H9 (cell line): Measurements from ENCODE around the gene DBNL. TPM values are rescaled to one million over a fixed set of nuclear protein-coding genes. Genes with fewer than 3 reads are reported as not detected.

Source experiments
- DNase-seq: peaks from one replicate; pipeline ENCODE4 v3.0.0-alpha.2; 2017
- H2AFZ ChIP-seq: one replicate; pipeline ENCODE4 v1.6.1; 2013; ENCODE audit warnings: mild to moderate bottlenecking, low read length, control low read depth, moderate library complexity
- H2AK5ac ChIP-seq: 2 replicates; pipeline ENCODE4 v1.6.1; 2013; ENCODE audit warnings: low read length, control low read depth, mixed read lengths; ENCODE audit not compliant: insufficient read length
- H2BK120ac ChIP-seq: one replicate; pipeline ENCODE4 v1.6.1; 2013; ENCODE audit warnings: low read depth, mild to moderate bottlenecking, low read length, control low read depth, inconsistent platforms; ENCODE audit not compliant: poor library complexity, severe bottlenecking
- H2BK12ac ChIP-seq: 2 replicates; pipeline ENCODE4 v1.6.1; 2013; ENCODE audit warnings: low read length, control low read depth, mixed read lengths, low read depth; ENCODE audit not compliant: insufficient read length
- H2BK15ac ChIP-seq: 2 replicates; pipeline ENCODE4 v1.6.1; 2013; ENCODE audit warnings: low read depth, low read length, control low read depth
- H2BK20ac ChIP-seq: one replicate; pipeline ENCODE4 v1.6.1; 2013; ENCODE audit warnings: low read depth, mild to moderate bottlenecking, low read length, control low read depth, inconsistent platforms; ENCODE audit not compliant: poor library complexity, severe bottlenecking
- H2BK5ac ChIP-seq: 2 replicates; pipeline ENCODE4 v1.6.1; 2013; ENCODE audit warnings: low read length, control low read depth, mixed read lengths; ENCODE audit not compliant: insufficient read length
- H3K14ac ChIP-seq: 2 replicates; pipeline ENCODE4 v1.6.1; 2013; ENCODE audit warnings: low read length, control low read depth; ENCODE audit not compliant: insufficient read depth
- H3K18ac ChIP-seq: 2 replicates; pipeline ENCODE4 v1.6.1; 2013; ENCODE audit warnings: low read depth, mild to moderate bottlenecking, mixed read lengths, low read length, control low read depth; ENCODE audit not compliant: insufficient read length
- H3K23ac ChIP-seq: 2 replicates; pipeline ENCODE4 v1.6.1; 2013; ENCODE audit warnings: low read length, control low read depth, mixed read lengths, low read depth; ENCODE audit not compliant: insufficient read length
- H3K23me2 ChIP-seq: 2 replicates; pipeline ENCODE4 v1.6.1; 2013; ENCODE audit warnings: low read depth, mild to moderate bottlenecking, mixed read lengths, low read length, control low read depth; ENCODE audit not compliant: insufficient read length, poor library complexity, severe bottlenecking
- H3K27ac ChIP-seq: 2 replicates; pipeline ENCODE4 v1.5.1; 2013; ENCODE audit warnings: low read length, control low read depth, mixed read lengths, low read depth; ENCODE audit not compliant: insufficient read length
- H3K27me3 ChIP-seq: 2 replicates; pipeline ENCODE4 v1.6.1; 2013; ENCODE audit warnings: low read length, control low read depth, inconsistent platforms; ENCODE audit not compliant: insufficient read depth
- H3K4ac ChIP-seq: 2 replicates; pipeline ENCODE4 v1.6.1; 2013; ENCODE audit warnings: low read depth, mild to moderate bottlenecking, control low read depth, inconsistent platforms, low read length, moderate library complexity
- H3K4me1 ChIP-seq: 2 replicates; pipeline ENCODE4 v1.6.1; 2013; ENCODE audit warnings: low read length, control low read depth, inconsistent platforms; ENCODE audit not compliant: insufficient read depth
- H3K4me2 ChIP-seq: 2 replicates; pipeline ENCODE4 v1.6.1; 2013; ENCODE audit warnings: low read length, control low read depth, mixed read lengths; ENCODE audit not compliant: insufficient read length, insufficient read depth
- H3K56ac ChIP-seq: 2 replicates; pipeline ENCODE4 v1.6.1; 2013; ENCODE audit warnings: low read depth, mild to moderate bottlenecking, mixed read lengths, low read length, control low read depth; ENCODE audit not compliant: insufficient read length
- H3K79me1 ChIP-seq: 2 replicates; pipeline ENCODE4 v1.6.1; 2013; ENCODE audit warnings: low read depth, mild to moderate bottlenecking, moderate library complexity, low read length, control low read depth, inconsistent platforms; ENCODE audit not compliant: insufficient read depth, poor library complexity, severe bottlenecking
- H3K79me2 ChIP-seq: 2 replicates; pipeline ENCODE4 v1.6.1; 2013; ENCODE audit warnings: low read length, control low read depth, inconsistent platforms; ENCODE audit not compliant: insufficient read depth
- H3K9ac ChIP-seq: 2 replicates; pipeline ENCODE4 v1.6.1; 2013; ENCODE audit warnings: low read length, control low read depth, mixed read lengths; ENCODE audit not compliant: insufficient read length; ENCODE audit errors: extremely low read depth
- H3K9me3 ChIP-seq: one replicate; pipeline ENCODE4 v1.6.1; 2013; ENCODE audit warnings: low read depth, low read length, inconsistent platforms; ENCODE audit not compliant: control insufficient read depth
- H3T11ph ChIP-seq: one replicate; pipeline ENCODE4 v1.6.1; 2013; ENCODE audit warnings: mild to moderate bottlenecking, low read length, control low read depth, inconsistent platforms
- H4K20me1 ChIP-seq: one replicate; pipeline ENCODE4 v1.6.1; 2013; ENCODE audit not compliant: control insufficient read depth, insufficient read length, insufficient read depth
- H4K5ac ChIP-seq: 2 replicates; pipeline ENCODE4 v1.6.1; 2013; ENCODE audit warnings: low read depth, mild to moderate bottlenecking, mixed read lengths, low read length, control low read depth; ENCODE audit not compliant: insufficient read length
- H4K8ac ChIP-seq: replicated peaks from 2 replicates; pipeline ENCODE4 v1.6.1; 2013; ENCODE audit warnings: low read length, control low read depth, mixed read lengths, low read depth; ENCODE audit not compliant: insufficient read length
- H4K91ac ChIP-seq: 2 replicates; pipeline ENCODE4 v1.6.1; 2013; ENCODE audit warnings: low read depth, mild to moderate bottlenecking, moderate library complexity, mixed read lengths, low read length, control low read depth; ENCODE audit not compliant: insufficient read length
- H3K27ac Mint-ChIP-seq, 3 experiments: 2 replicates in 2 of 3; 3 replicates in 1 of 3; pipeline ENCODE4 v1.8.0; 2020 to 2021; ENCODE audit warnings: mixed read lengths in 3 of 3, mild to moderate bottlenecking in 1 of 3, moderate library complexity in 1 of 3
- H3K27me3 Mint-ChIP-seq: 2 replicates; pipeline ENCODE4 v1.8.0; 2021; ENCODE audit warnings: low read depth, mild to moderate bottlenecking, moderate library complexity, mixed read lengths
- H3K36me3 Mint-ChIP-seq, 3 experiments: 2 replicates in 2 of 3; 3 replicates in 1 of 3; pipeline ENCODE4 v1.8.0; 2020 to 2021; ENCODE audit warnings: low read depth in 3 of 3, mixed read lengths in 3 of 3; ENCODE audit not compliant: insufficient read depth in 1 of 3
- H3K4me1 Mint-ChIP-seq, 2 experiments: 2 replicates each; pipeline ENCODE4 v1.8.0; 2020; ENCODE audit warnings: mixed read lengths in 2 of 2
- H3K4me3 Mint-ChIP-seq, 2 experiments: 2 replicates in 1 of 2; 3 replicates in 1 of 2; pipeline ENCODE4 v1.8.0; 2020 to 2021; ENCODE audit warnings: mild to moderate bottlenecking in 2 of 2, mixed read lengths in 2 of 2, moderate library complexity in 1 of 2
- H3K9me3 Mint-ChIP-seq, 2 experiments: 2 replicates in 1 of 2; 3 replicates in 1 of 2; pipeline ENCODE4 v1.8.0; 2020; ENCODE audit warnings: mild to moderate bottlenecking in 2 of 2, mixed read lengths in 2 of 2, moderate library complexity in 1 of 2
- CTCF ChIP-seq: fragments of 200-600 bp; sonication (generic); conservative IDR thresholded peaks from 3 replicates; pipeline ENCODE4 v1.8.0; 2021; ENCODE audit warnings: antibody characterized with exemption, mild to moderate bottlenecking
- WGBS: extraction: QIAGEN DNeasy Blood & Tissue Kit; methylation state at CpG from one replicate; pipeline ENCODE4 v1.1.7; 2013; ENCODE audit warnings: missing lambda C conversion rate, low lambda C conversion rate, mixed read lengths; ENCODE audit not compliant: insufficient read length; ENCODE audit errors: extremely low coverage; 5-methylcytosine and 5-hydroxymethylcytosine counted together
- total RNA-seq: library from RNA; stranded (reverse); gene quantifications from 2 replicates; pipeline ENCODE4 v1.2.1, GENCODE V29; 2021

The DBNL gene
- total RNA-seq, 1 experiment from 2014 or later, result 51.3 TPM

- Histone ChIP-seq H3K23ac (no peak overlapping the region), H3K4ac (no peak overlapping the region), H2BK12ac (no peak overlapping the region), H2BK5ac (no peak overlapping the region), H4K5ac (no peak overlapping the region), H2BK120ac (no peak overlapping the region), H3K27ac (no peak overlapping the region), H3K18ac (no peak overlapping the region), H3K23me2 (peaks cover 10% of the 10 kb centered on the region), H2AFZ (no peak overlapping the region), H3K14ac (no peak overlapping the region), H3K56ac (no peak overlapping the region), H2BK20ac (no peak overlapping the region), H3K4me2 (no peak overlapping the region), H3K79me1 (no peaks in the 10 kb centered on the region), H3K79me2 (no peaks in the 10 kb centered on the region), H3T11ph (no peak overlapping the region), H3K27me3 (no peaks in the 10 kb centered on the region; the same call in 1 of the 2 replicates), H2AK5ac (no peak overlapping the region), H3K9ac (no peak overlapping the region), H2BK15ac (no peak overlapping the region), H4K91ac (no peak overlapping the region), H3K4me1 (no peaks in the 10 kb centered on the region; the same call in 1 of the 2 replicates), H4K20me1 (no peaks in the 10 kb centered on the region), H3K9me3 (no peaks in the 10 kb centered on the region), H4K8ac (no peak overlapping the region)
- no CpG with 5 or more reads among the region's 18 CpGs for WGBS
- TF ChIP-seq CTCF, result no peak
- Mint-ChIP-seq H3K27me3 (peaks cover 24% of the 10 kb centered on the region), H3K4me3 (no peak overlapping the region), H3K27ac (no peak overlapping the region; a peak in 1 of 7 replicates), H3K4me1 (peaks cover 11 to 17% of the 10 kb centered on the region in 2 experiments), H3K36me3 (peaks cover 2 to 14% (median 12%) of the 10 kb centered on the region in 3 experiments), H3K9me3 (no peaks in the 10 kb centered on the region)
- no peak for DNase-seq
These were observed 62.8 kb downstream of the DBNL start for GRCh38 chr7:44107116-44107960.
